HepG2 (cell line): ENCODE measurements around the gene CERT1.

Source experiments
- NAIF1 ChIP-seq: sonication (generic); formaldehyde crosslinking; IDR thresholded peaks from 2 replicates; pipeline ENCODE4 v1.5.0; 2020; ENCODE audit warnings: mild to moderate bottlenecking, missing genetic modification reagents, borderline replicate concordance
- NR2F2 ChIP-seq: IDR thresholded peaks from 2 replicates; pipeline ENCODE4 v1.6.1; 2012; ENCODE audit warnings: low read depth, inconsistent platforms, borderline replicate concordance
- TOPORS ChIP-seq: sonication (generic); formaldehyde crosslinking; IDR thresholded peaks from 2 replicates; pipeline ENCODE4 v1.8.0; 2023; ENCODE audit warnings: mild to moderate bottlenecking, missing genetic modification reagents
- ZFP41 ChIP-seq: sonication (generic); formaldehyde crosslinking; IDR thresholded peaks from 2 replicates; pipeline ENCODE4 v1.4.0; 2020; ENCODE audit warnings: mild to moderate bottlenecking, missing genetic modification reagents, borderline replicate concordance
- ZNF232 ChIP-seq: sonication (generic); formaldehyde crosslinking; IDR thresholded peaks from 2 replicates; pipeline ENCODE4 v1.4.0; 2020; ENCODE audit warnings: missing genetic modification reagents, borderline replicate concordance
- ZNF253 ChIP-seq: sonication (generic); formaldehyde crosslinking; IDR thresholded peaks from 2 replicates; pipeline ENCODE4 v1.8.0; 2022; ENCODE audit warnings: mild to moderate bottlenecking, missing genetic modification reagents, borderline replicate concordance
- ZNF317 ChIP-seq: sonication (generic); formaldehyde crosslinking; IDR thresholded peaks from 2 replicates; pipeline ENCODE4 v1.5.0; 2020; ENCODE audit warnings: mild to moderate bottlenecking, missing genetic modification reagents
- TF ChIP-seq, protein P1 (sequence below): sonication (generic); formaldehyde crosslinking; IDR thresholded peaks from 2 replicates; pipeline ENCODE4 v1.5.0; 2020; ENCODE audit warnings: mild to moderate bottlenecking, missing genetic modification reagents, moderate library complexity
- TF ChIP-seq, protein P2 (sequence below): sonication (generic); formaldehyde crosslinking; conservative IDR thresholded peaks from 2 replicates; pipeline ENCODE4 v1.8.0; 2022; ENCODE audit warnings: missing genetic modification reagents
- TF ChIP-seq, protein P3 (sequence below), 2 experiments: fragments of 450-650 bp in 1 of 2; sonication (generic) in 1 of 2; formaldehyde crosslinking in 1 of 2; IDR thresholded peaks; 2 replicates each; pipeline versions ENCODE4 v1.6.1 to v1.8.0; 2016 to 2022; ENCODE audit warnings: antibody characterized with exemption in 1 of 2, mild to moderate bottlenecking in 1 of 2, missing genetic modification reagents in 1 of 2
- TF ChIP-seq, protein P4 (sequence below): fragments of 450-650 bp; IDR thresholded peaks from 2 replicates; pipeline ENCODE4 v1.6.1; 2017; ENCODE audit warnings: mild to moderate bottlenecking
- TF ChIP-seq, protein P5 (sequence below): sonication (generic); formaldehyde crosslinking; conservative IDR thresholded peaks from 2 replicates; pipeline ENCODE4 v1.5.0; 2020; ENCODE audit warnings: missing genetic modification reagents

DNA sequence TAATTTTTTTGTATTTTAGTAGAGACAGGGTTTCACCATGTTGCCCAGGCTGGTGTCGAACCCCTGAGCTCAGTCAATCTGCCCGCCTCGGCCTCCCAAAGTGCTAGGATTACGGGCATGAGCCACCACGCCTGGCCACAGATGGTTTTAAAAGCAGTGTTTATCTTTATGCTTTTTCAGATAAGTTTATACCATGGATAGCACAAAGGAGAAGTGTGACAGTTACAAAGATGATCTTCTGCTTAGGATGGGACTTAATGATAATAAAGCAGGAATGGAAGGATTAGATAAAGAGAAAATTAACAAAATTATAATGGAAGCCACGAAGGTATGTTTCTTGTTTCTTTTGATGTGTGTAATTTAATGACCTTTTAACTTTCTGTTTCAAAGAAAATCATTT lies 35.4 kb upstream of the CERT1 start:
- no peak for TF ChIP-seq ZNF253 (CRISPR knock-in tag)
- TF ChIP-seq ZNF317 (CRISPR knock-in tag), result no peak
- TF ChIP-seq, protein P1, sequence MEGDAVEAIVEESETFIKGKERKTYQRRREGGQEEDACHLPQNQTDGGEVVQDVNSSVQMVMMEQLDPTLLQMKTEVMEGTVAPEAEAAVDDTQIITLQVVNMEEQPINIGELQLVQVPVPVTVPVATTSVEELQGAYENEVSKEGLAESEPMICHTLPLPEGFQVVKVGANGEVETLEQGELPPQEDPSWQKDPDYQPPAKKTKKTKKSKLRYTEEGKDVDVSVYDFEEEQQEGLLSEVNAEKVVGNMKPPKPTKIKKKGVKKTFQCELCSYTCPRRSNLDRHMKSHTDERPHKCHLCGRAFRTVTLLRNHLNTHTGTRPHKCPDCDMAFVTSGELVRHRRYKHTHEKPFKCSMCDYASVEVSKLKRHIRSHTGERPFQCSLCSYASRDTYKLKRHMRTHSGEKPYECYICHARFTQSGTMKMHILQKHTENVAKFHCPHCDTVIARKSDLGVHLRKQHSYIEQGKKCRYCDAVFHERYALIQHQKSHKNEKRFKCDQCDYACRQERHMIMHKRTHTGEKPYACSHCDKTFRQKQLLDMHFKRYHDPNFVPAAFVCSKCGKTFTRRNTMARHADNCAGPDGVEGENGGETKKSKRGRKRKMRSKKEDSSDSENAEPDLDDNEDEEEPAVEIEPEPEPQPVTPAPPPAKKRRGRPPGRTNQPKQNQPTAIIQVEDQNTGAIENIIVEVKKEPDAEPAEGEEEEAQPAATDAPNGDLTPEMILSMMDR (CRISPR knock-in tag), result no peak
- no peak for TF ChIP-seq NAIF1
- TF ChIP-seq, protein P2, sequence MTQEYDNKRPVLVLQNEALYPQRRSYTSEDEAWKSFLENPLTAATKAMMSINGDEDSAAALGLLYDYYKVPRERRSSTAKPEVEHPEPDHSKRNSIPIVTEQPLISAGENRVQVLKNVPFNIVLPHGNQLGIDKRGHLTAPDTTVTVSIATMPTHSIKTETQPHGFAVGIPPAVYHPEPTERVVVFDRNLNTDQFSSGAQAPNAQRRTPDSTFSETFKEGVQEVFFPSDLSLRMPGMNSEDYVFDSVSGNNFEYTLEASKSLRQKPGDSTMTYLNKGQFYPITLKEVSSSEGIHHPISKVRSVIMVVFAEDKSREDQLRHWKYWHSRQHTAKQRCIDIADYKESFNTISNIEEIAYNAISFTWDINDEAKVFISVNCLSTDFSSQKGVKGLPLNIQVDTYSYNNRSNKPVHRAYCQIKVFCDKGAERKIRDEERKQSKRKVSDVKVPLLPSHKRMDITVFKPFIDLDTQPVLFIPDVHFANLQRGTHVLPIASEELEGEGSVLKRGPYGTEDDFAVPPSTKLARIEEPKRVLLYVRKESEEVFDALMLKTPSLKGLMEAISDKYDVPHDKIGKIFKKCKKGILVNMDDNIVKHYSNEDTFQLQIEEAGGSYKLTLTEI (CRISPR knock-in tag), result no peak
- TF ChIP-seq ZFP41 (CRISPR knock-in tag), result no peak
- TF ChIP-seq NR2F2, result no peak
- TF ChIP-seq TOPORS (CRISPR knock-in tag), result no peak
- TF ChIP-seq, protein P3, sequence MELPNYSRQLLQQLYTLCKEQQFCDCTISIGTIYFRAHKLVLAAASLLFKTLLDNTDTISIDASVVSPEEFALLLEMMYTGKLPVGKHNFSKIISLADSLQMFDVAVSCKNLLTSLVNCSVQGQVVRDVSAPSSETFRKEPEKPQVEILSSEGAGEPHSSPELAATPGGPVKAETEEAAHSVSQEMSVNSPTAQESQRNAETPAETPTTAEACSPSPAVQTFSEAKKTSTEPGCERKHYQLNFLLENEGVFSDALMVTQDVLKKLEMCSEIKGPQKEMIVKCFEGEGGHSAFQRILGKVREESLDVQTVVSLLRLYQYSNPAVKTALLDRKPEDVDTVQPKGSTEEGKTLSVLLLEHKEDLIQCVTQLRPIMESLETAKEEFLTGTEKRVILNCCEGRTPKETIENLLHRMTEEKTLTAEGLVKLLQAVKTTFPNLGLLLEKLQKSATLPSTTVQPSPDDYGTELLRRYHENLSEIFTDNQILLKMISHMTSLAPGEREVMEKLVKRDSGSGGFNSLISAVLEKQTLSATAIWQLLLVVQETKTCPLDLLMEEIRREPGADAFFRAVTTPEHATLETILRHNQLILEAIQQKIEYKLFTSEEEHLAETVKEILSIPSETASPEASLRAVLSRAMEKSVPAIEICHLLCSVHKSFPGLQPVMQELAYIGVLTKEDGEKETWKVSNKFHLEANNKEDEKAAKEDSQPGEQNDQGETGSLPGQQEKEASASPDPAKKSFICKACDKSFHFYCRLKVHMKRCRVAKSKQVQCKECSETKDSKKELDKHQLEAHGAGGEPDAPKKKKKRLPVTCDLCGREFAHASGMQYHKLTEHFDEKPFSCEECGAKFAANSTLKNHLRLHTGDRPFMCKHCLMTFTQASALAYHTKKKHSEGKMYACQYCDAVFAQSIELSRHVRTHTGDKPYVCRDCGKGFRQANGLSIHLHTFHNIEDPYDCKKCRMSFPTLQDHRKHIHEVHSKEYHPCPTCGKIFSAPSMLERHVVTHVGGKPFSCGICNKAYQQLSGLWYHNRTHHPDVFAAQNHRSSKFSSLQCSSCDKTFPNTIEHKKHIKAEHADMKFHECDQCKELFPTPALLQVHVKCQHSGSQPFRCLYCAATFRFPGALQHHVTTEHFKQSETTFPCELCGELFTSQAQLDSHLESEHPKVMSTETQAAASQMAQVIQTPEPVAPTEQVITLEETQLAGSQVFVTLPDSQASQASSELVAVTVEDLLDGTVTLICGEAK (IDR thresholded peaks at IDR 0.05), result no peak
- TF ChIP-seq, protein P3 (CRISPR knock-in tag; IDR thresholded peaks at IDR 0.05), result no peak
- TF ChIP-seq ZNF232, result no peak
- TF ChIP-seq, protein P4, sequence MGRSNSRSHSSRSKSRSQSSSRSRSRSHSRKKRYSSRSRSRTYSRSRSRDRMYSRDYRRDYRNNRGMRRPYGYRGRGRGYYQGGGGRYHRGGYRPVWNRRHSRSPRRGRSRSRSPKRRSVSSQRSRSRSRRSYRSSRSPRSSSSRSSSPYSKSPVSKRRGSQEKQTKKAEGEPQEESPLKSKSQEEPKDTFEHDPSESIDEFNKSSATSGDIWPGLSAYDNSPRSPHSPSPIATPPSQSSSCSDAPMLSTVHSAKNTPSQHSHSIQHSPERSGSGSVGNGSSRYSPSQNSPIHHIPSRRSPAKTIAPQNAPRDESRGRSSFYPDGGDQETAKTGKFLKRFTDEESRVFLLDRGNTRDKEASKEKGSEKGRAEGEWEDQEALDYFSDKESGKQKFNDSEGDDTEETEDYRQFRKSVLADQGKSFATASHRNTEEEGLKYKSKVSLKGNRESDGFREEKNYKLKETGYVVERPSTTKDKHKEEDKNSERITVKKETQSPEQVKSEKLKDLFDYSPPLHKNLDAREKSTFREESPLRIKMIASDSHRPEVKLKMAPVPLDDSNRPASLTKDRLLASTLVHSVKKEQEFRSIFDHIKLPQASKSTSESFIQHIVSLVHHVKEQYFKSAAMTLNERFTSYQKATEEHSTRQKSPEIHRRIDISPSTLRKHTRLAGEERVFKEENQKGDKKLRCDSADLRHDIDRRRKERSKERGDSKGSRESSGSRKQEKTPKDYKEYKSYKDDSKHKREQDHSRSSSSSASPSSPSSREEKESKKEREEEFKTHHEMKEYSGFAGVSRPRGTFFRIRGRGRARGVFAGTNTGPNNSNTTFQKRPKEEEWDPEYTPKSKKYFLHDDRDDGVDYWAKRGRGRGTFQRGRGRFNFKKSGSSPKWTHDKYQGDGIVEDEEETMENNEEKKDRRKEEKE, result no peak
- TF ChIP-seq, protein P5, sequence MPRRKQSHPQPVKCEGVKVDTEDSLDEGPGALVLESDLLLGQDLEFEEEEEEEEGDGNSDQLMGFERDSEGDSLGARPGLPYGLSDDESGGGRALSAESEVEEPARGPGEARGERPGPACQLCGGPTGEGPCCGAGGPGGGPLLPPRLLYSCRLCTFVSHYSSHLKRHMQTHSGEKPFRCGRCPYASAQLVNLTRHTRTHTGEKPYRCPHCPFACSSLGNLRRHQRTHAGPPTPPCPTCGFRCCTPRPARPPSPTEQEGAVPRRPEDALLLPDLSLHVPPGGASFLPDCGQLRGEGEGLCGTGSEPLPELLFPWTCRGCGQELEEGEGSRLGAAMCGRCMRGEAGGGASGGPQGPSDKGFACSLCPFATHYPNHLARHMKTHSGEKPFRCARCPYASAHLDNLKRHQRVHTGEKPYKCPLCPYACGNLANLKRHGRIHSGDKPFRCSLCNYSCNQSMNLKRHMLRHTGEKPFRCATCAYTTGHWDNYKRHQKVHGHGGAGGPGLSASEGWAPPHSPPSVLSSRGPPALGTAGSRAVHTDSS, result no peak
